ENCODE measurements around the gene CCNE1. TPM values are rescaled to one million over a fixed set of nuclear protein-coding genes. Genes with fewer than 3 reads are reported as not detected.

The CCNE1 gene
- total and polyA plus RNA-seq, 2 of the 13 experiments (the other 11 are each of a cell fraction or from before 2014, with no cell fraction given): 16.0 to 50.6 TPM

GRCh38 chr19:29841209-29841558 lies 29.4 kb downstream of the CCNE1 start (continued):
- no peak for TF ChIP-seq NFAT5 (CRISPR knock-in tag; IDR thresholded peaks at IDR 0.05)
- no peak for TF ChIP-seq ZNF274 (CRISPR knock-in tag; IDR thresholded peaks at IDR 0.05)
- no peak for TF ChIP-seq ZNF629 (CRISPR knock-in tag; conservative IDR thresholded peaks at IDR 0.05)
- TF ChIP-seq ZFP1 (CRISPR knock-in tag; IDR thresholded peaks at IDR 0.05): no peak
- no peak for TF ChIP-seq MAFK (conservative IDR thresholded peaks at IDR 0.05 in 1 of 2, IDR thresholded peaks at IDR 0.05 in 1 of 2; ENCODE audit: low read length in 2 of 2)
- TF ChIP-seq ZNF891 (CRISPR knock-in tag; IDR thresholded peaks at IDR 0.05): 0 out of 2 replicates have a peak, but pooled peaks have one; percentile 29
- peak; percentile 43; the same call in 1 of the 2 replicates for TF ChIP-seq CBX5 (CRISPR knock-in tag; IDR thresholded peaks at IDR 0.05; ENCODE audit: borderline replicate concordance)
- TF ChIP-seq TBX2 (CRISPR knock-in tag; IDR thresholded peaks at IDR 0.05; ENCODE audit: borderline replicate concordance): 0 out of 2 replicates have a peak, but pooled peaks have one; percentile 2
- no peak for TF ChIP-seq FOXP4 (CRISPR knock-in tag; IDR thresholded peaks at IDR 0.05)
- no peak for TF ChIP-seq ZNF326 (CRISPR knock-in tag; IDR thresholded peaks at IDR 0.05; ENCODE audit: borderline replicate concordance)
- peak; percentile 62 for TF ChIP-seq ZNF770 (CRISPR knock-in tag; IDR thresholded peaks at IDR 0.05)
- peak; percentile 69 for TF ChIP-seq ZNF768 (CRISPR knock-in tag; IDR thresholded peaks at IDR 0.05)
- TF ChIP-seq ZNF367 (CRISPR knock-in tag; IDR thresholded peaks at IDR 0.05; ENCODE audit: borderline replicate concordance): no peak
- no peak for TF ChIP-seq ZNF614 (CRISPR knock-in tag; IDR thresholded peaks at IDR 0.05; ENCODE audit: borderline replicate concordance)
- no peak for TF ChIP-seq ZNF18 (CRISPR knock-in tag; IDR thresholded peaks at IDR 0.05; ENCODE audit: insufficient replicate concordance)
- TF ChIP-seq ZNF580 (CRISPR knock-in tag; IDR thresholded peaks at IDR 0.05; ENCODE audit: borderline replicate concordance, low read depth): 0 out of 2 replicates have a peak, but pooled peaks have one; percentile 33
- TF ChIP-seq ZBTB38 (CRISPR knock-in tag; IDR thresholded peaks at IDR 0.05): peak; percentile 21; the same call in 1 of the 2 replicates
- no peak for TF ChIP-seq EP300 (IDR thresholded peaks at IDR 0.05; ENCODE audit: low read depth in 2 of 2, low read length in 2 of 2)
- 0 out of 2 replicates have a peak, but pooled peaks have one; percentile 19 for TF ChIP-seq EP300 (CRISPR knock-in tag; IDR thresholded peaks at IDR 0.05; ENCODE audit: borderline replicate concordance)
